IMR-90 (cell line): ENCODE data around the gene PRDM1. TPM values are rescaled to one million over a fixed set of nuclear protein-coding genes. Genes with fewer than 3 reads are reported as not detected.
A peak's percentile ranks its signal among the peaks of the same experiment; 100 is the strongest.

ENCODE experiments used
- ATAC-seq: fragments of 200-7000 bp; cut with Tn5 transposase; 2 replicates; pipeline ENCODE4 v1.9.1; 2020; ENCODE audit warnings: low read depth, mild to moderate bottlenecking, moderate library complexity
- BruUV-seq: library from RNA; stranded (reverse); fragments of 400-500 nt; replicated peaks from 2 replicates; lab custom pipeline; 2021; lab: Mats Ljungman, UMichigan
- CTCF ChIA-PET: fragments of 300-600 bp; formaldehyde crosslinking; extraction: SDS; loops from one replicate; lab custom pipeline; 2021; ENCODE audit warnings: antibody characterized with exemption; lab: Yijun Ruan, JAX
- POLR2A ChIA-PET: fragments of 300-600 bp; sonication (Branson Sonifier 250); formaldehyde crosslinking; loops from one replicate; lab custom pipeline; 2022; ENCODE audit warnings: antibody characterized with exemption; ENCODE audit not compliant: unreplicated experiment; lab: Charles Lee
- DNase-seq: peaks from one replicate; pipeline ENCODE4 v3.0.0; 2013
- H2AFZ ChIP-seq: replicated peaks from 2 replicates; pipeline ENCODE3; 2013; ENCODE audit warnings: low read length, mild to moderate bottlenecking; ENCODE audit not compliant: poor library complexity
- H2AK5ac ChIP-seq: 2 replicates; pipeline ENCODE4 v1.6.1; 2013; ENCODE audit warnings: low read depth, low read length, inconsistent platforms
- H2AK9ac ChIP-seq: replicated peaks from 2 replicates; pipeline ENCODE3; 2013; ENCODE audit warnings: mild to moderate bottlenecking, low read depth, low read length, moderate library complexity; ENCODE audit not compliant: poor library complexity
- H2BK120ac ChIP-seq: 2 replicates; pipeline ENCODE4 v1.6.1; 2013; ENCODE audit warnings: low read depth, low read length, inconsistent platforms
- H2BK15ac ChIP-seq: 3 replicates; pipeline ENCODE4 v1.6.1; 2013; ENCODE audit warnings: low read depth, low read length, inconsistent platforms
- H2BK20ac ChIP-seq: 2 replicates; pipeline ENCODE4 v1.6.1; 2013; ENCODE audit warnings: low read depth, mild to moderate bottlenecking, inconsistent platforms, low read length, moderate library complexity
- H2BK5ac ChIP-seq: 2 replicates; pipeline ENCODE4 v1.6.1; 2013; ENCODE audit warnings: mild to moderate bottlenecking, low read depth, low read length, inconsistent platforms; ENCODE audit not compliant: poor library complexity, severe bottlenecking
- H3K14ac ChIP-seq: replicated peaks from 2 replicates; pipeline ENCODE4 v1.6.1; 2013; ENCODE audit warnings: low read depth, low read length, inconsistent platforms
- H3K18ac ChIP-seq: 2 replicates; pipeline ENCODE4 v1.6.1; 2013; ENCODE audit warnings: low read depth, low read length, control low read depth
- H3K23ac ChIP-seq: 2 replicates; pipeline ENCODE4 v1.6.1; 2013; ENCODE audit warnings: low read depth, low read length, inconsistent platforms
- H3K27ac ChIP-seq: 2 replicates; pipeline ENCODE4 v1.5.1; 2013; ENCODE audit warnings: mild to moderate bottlenecking, control low read depth, low read length; ENCODE audit not compliant: insufficient read depth
- H3K27me3 ChIP-seq: 2 replicates; pipeline ENCODE4 v1.6.1; 2013; ENCODE audit warnings: low read length; ENCODE audit not compliant: control insufficient read depth, insufficient read depth
- H3K36me3 ChIP-seq: 2 replicates; pipeline ENCODE4 v1.6.1; 2013; ENCODE audit warnings: low read length, mixed read lengths; ENCODE audit not compliant: control insufficient read depth, insufficient read depth
- H3K4ac ChIP-seq: 2 replicates; pipeline ENCODE4 v1.6.1; 2013; ENCODE audit warnings: low read depth, low read length, inconsistent platforms
- H3K4me1 ChIP-seq: 2 replicates; pipeline ENCODE4 v1.6.1; 2013; ENCODE audit warnings: low read length, mixed read lengths; ENCODE audit not compliant: control insufficient read depth, insufficient read depth
- H3K4me2 ChIP-seq: 2 replicates; pipeline ENCODE4 v1.6.1; 2013; ENCODE audit warnings: low read depth, mild to moderate bottlenecking, control low read depth, low read length, moderate library complexity
- H3K4me3 ChIP-seq: 2 replicates; pipeline ENCODE4 v1.5.1; 2013; ENCODE audit warnings: low read depth, mild to moderate bottlenecking, control low read depth, low read length, moderate library complexity; ENCODE audit not compliant: insufficient read depth
- H3K56ac ChIP-seq: 2 replicates; pipeline ENCODE4 v1.6.1; 2013; ENCODE audit warnings: low read length, inconsistent platforms; ENCODE audit not compliant: insufficient read depth; ENCODE audit errors: extremely low read depth
- H3K79me1 ChIP-seq, 2 experiments: 2 replicates each; pipeline ENCODE4 v1.6.1; 2013; ENCODE audit warnings: low read length in 2 of 2, inconsistent platforms in 1 of 2, low read depth in 1 of 2
- H3K9ac ChIP-seq: 2 replicates; pipeline ENCODE4 v1.6.1; 2013; ENCODE audit warnings: low read depth, low read length, control low read depth
- H3K9me1 ChIP-seq: 2 replicates; pipeline ENCODE4 v1.6.1; 2013; ENCODE audit warnings: low read length, inconsistent platforms; ENCODE audit not compliant: insufficient read depth
- H3K9me3 ChIP-seq: 2 replicates; pipeline ENCODE4 v1.6.1; 2013; ENCODE audit warnings: low read length; ENCODE audit not compliant: control insufficient read depth, insufficient read depth
- H4K20me1 ChIP-seq: 2 replicates; pipeline ENCODE4 v1.6.1; 2013; ENCODE audit warnings: low read length, inconsistent platforms; ENCODE audit not compliant: insufficient read depth
- H4K5ac ChIP-seq: 2 replicates; pipeline ENCODE4 v1.6.1; 2013; ENCODE audit warnings: mild to moderate bottlenecking, low read depth, low read length, control low read depth
- H4K8ac ChIP-seq, 2 experiments: 2 replicates each; pipeline ENCODE4 v1.6.1; 2013; ENCODE audit warnings: low read depth in 2 of 2, low read length in 2 of 2, control low read depth in 1 of 2, inconsistent platforms in 1 of 2
- H4K91ac ChIP-seq: 2 replicates; pipeline ENCODE4 v1.6.1; 2013; ENCODE audit warnings: low read depth, low read length, inconsistent platforms; ENCODE audit not compliant: insufficient read depth
- BHLHE40 ChIP-seq: fragments of 150-350 bp; IDR thresholded peaks from 2 replicates; pipeline ENCODE4 v1.6.1; 2016; ENCODE audit warnings: mild to moderate bottlenecking, low read depth, low read length
- CEBPB ChIP-seq: IDR thresholded peaks from 2 replicates; pipeline ENCODE4 v1.6.1; 2012; ENCODE audit warnings: low read depth, low read length, improper control_type of control experiment
- CHD1 ChIP-seq: IDR thresholded peaks from 2 replicates; pipeline ENCODE4 v1.6.1; 2012; ENCODE audit warnings: low read depth, low read length, improper control_type of control experiment
- FOS ChIP-seq: fragments of 150-350 bp; IDR thresholded peaks from 2 replicates; pipeline ENCODE4 v1.6.1; 2016; ENCODE audit warnings: low read depth, low read length
- POLR2A ChIP-seq: IDR thresholded peaks from 2 replicates; pipeline ENCODE4 v1.6.1; 2012; ENCODE audit warnings: mild to moderate bottlenecking, low read depth, low read length
- RAD21 ChIP-seq: IDR thresholded peaks from 2 replicates; pipeline ENCODE4 v1.6.1; 2012; ENCODE audit warnings: low read length, improper control_type of control experiment
- WGBS, 2 experiments: methylation state at CpG; one replicate each; pipeline versions ENCODE4 v1.1.5 to v1.1.7; 2013; ENCODE audit warnings: missing lambda C conversion rate in 2 of 2; ENCODE audit not compliant: insufficient read length in 1 of 2; ENCODE audit errors: extremely low coverage in 2 of 2; 5-methylcytosine and 5-hydroxymethylcytosine counted together
- dilution Hi-C: fragments of 300-500 bp; cut with HindIII; formaldehyde crosslinking; loops from one replicate; pipeline ENCODE4 v1.14.3; 2018; ENCODE audit warnings: low sequenced_read_pairs; ENCODE audit not compliant: unreplicated experiment
- in situ Hi-C: fragments of 300-500 bp; cut with MboI; formaldehyde crosslinking; loops from 3 replicates; pipeline ENCODE4 v1.14.3; 2019; ENCODE audit warnings: low sequenced_read_pairs, inconsistent platforms, mixed read lengths
- intact Hi-C: fragments of 100-400 bp; cut with micrococcal nuclease; formaldehyde crosslinking; loops from 2 replicates; pipeline ENCODE4 v1.10.0; 2022
- polyA plus RNA-seq, 3 experiments: library from polyadenylated mRNA; depleted of rRNA; stranded (reverse); fragments of >200 nt; gene quantifications; 2 replicates each; pipeline ENCODE4 v1.2.3, GENCODE V29; 2012; ENCODE audit warnings: low replicate concordance in 1 of 3
- total RNA-seq: library from RNA; depleted of rRNA; stranded (reverse); fragments of >200 nt; gene quantifications from 2 replicates; pipeline ENCODE4 v1.2.3, GENCODE V29; 2012

Gene PRDM1
- total and polyA plus RNA-seq, 2 of the 4 experiments (the other 2 are of a cell fraction), result 2.3 to 3.0 TPM

DNA sequence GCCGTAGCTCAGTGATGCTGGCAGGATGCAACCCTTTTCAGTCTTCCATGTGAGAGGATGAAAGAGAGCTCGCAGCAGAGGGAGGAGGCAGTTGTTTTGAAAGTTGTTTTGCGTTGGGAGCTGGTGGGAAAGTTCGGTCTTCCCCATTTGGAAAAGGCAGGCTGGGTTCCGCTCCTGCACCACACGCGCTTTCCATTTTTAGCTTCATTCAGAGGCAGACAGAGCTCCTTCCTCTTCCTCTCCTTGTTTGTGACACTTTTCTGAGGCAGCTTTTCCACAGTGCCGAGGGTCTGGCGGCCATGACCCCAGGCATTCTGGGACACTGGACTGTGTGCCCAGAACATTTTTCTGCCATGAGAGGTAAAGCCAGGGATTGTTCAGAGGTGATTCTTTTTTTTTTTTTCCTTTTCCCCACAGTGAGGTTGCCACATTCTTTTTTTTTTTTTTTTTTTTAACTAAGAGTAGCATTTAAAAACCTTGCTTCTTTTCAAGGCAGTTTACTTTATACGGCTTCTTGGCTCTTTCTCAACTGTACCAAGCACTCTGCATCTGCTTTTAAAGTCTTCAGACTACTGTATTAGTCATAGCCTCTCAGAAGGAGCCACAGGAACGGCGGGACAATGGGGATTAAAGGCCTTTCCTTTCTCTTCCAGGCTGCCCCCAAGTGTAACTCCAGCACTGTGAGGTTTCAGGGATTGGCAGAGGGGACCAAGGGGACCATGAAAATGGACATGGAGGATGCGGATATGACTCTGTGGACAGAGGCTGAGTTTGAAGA lies 1.6 kb downstream of the PRDM1 start:
- Histone ChIP-seq H3K4me1 (peaks cover 20% of the 10 kb centered on the region), H3K9me1 (no peaks in the 10 kb centered on the region; the same call in none of the 2 replicates), H3K9ac (peak overlapping the region; percentile 81), H3K79me1 (peaks cover 17 to 27% of the 10 kb centered on the region in 2 experiments; a peak in 3 of 4 replicates), H4K91ac (peak overlapping the region; percentile 94), H3K14ac (peak overlapping the region; percentile 87), H4K8ac (peak overlapping the region; percentile 65 to 83), H2AFZ (peak overlapping the region; percentile 62), H2AK9ac (peak overlapping the region; percentile 49), H3K36me3 (peaks cover 2% of the 10 kb centered on the region; the same call in 1 of the 2 replicates), H4K5ac (peak overlapping the region; percentile 89), H4K20me1 (no peaks in the 10 kb centered on the region; the same call in 1 of the 2 replicates), H3K4ac (peak overlapping the region; percentile 92), H3K18ac (peak overlapping the region; percentile 94), H2BK20ac (peak overlapping the region; percentile 89), H3K4me3 (peak overlapping the region; percentile 85), H2BK5ac (peak overlapping the region; percentile 92), H3K56ac (peak overlapping the region; percentile 94), H3K27ac (peak overlapping the region; percentile 96), H2BK120ac (peak overlapping the region; percentile 94), H3K23ac (peak overlapping the region; percentile 69), H3K27me3 (no peaks in the 10 kb centered on the region), H2AK5ac (peak overlapping the region; percentile 95), H3K4me2 (peak overlapping the region; percentile 93), H3K9me3 (no peaks in the 10 kb centered on the region), H2BK15ac (peak overlapping the region; percentile 96; the same call in 2 of the 3 replicates)
- TF ChIP-seq POLR2A (no peak), FOS (peak; percentile 22; the same call in 1 of the 2 replicates), RAD21 (peak; percentile 15; the same call in 1 of the 2 replicates), CEBPB (peak; percentile 12; the same call in 1 of the 2 replicates), BHLHE40 (no peak), CHD1 (0 out of 2 replicates have a peak, but pooled peaks have one; percentile 41)
- ATAC-seq, result peak; percentile 28
- CTCF ChIA-PET, result interaction anchor here (1.9 kb wide), 1 partner anchor 655 kb away, joined by 4 read pairs; no protein-coding TSS in a partner anchor
- POLR2A ChIA-PET, result interaction anchor here (0.6 to 1.3 kb wide), 3 partner anchors 94 to 480 kb away, joined by 3 to 10 read pairs (median 7); no protein-coding TSS in a partner anchor
- in situ Hi-C loops, result no loop called here
- BruUV-seq, result no TSS peak
- intact Hi-C loops, result loop anchor here (2.0 to 10.0 kb wide), 4 partner anchors 293 to 655 kb away; no protein-coding TSS in a partner anchor
- dilution Hi-C loops, result no loop called here
- DNase-seq, result peak; percentile 87
- WGBS, 2 experiments, result no CpG with 5 or more reads among the region's 13 CpGs
